IMR-90 (cell line): Measurements from ENCODE around the gene C19orf25.

Source experiments
- CEBPB ChIP-seq: IDR thresholded peaks from 2 replicates; pipeline ENCODE4 v1.6.1; 2012; ENCODE audit warnings: low read depth, low read length, improper control_type of control experiment
- MAFK ChIP-seq: IDR thresholded peaks from 2 replicates; pipeline ENCODE4 v1.6.1; 2012; ENCODE audit warnings: low read depth, low read length, improper control_type of control experiment
- TF ChIP-seq, protein P1 (sequence below): conservative IDR thresholded peaks from 2 replicates; pipeline ENCODE4 v1.5.1; 2012; ENCODE audit warnings: mild to moderate bottlenecking, low read depth, low read length, improper control_type of control experiment

DNA sequence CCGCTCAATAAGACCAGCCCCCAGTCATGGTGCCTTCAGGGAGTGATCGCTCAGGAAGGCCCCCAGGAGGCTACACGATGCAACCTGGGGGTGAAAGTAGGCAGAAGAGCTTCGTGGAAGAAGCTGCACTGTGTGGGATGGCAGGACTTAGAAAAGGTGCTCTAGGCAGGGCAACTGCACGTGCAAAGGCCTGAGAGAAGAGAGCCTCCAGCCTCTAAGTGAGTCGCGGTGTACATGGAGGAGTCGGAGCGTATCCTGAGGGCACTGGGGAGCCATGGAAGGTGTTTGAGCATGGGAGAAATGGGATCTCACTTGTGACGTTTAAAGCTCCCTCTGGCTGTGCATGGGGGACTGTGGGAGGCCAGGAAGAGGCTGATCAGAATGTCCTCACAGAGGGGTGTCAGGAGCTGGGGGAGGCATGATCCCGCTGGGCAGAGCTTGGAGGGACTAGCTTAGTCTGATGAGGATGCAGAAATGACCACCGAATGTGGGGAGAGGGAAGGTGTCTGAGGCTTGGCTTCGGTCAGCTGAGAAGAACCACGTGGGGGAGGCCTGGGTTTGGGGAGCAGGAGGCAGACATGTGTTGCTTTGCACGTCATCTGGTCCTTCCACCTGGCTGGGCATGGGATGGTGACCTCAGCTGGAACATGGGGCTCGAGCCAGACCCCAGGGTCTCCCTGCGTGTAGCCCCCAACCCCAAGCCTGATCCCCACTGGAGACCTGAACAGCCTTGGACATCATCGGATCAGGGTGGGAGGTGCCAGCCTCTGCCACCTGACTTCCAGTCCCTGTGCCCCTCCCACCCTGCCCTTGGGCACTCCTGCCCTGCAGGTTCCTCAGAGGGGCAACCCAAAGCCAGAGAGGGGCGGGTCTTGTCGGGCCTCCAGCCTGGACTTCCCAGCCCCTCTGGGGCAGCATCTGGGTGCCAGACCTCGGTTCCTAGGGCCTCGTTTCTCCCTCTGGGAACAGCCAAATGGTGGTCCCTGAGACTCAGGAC lies 28.0 kb downstream of the C19orf25 start:
- TF ChIP-seq, protein P1, sequence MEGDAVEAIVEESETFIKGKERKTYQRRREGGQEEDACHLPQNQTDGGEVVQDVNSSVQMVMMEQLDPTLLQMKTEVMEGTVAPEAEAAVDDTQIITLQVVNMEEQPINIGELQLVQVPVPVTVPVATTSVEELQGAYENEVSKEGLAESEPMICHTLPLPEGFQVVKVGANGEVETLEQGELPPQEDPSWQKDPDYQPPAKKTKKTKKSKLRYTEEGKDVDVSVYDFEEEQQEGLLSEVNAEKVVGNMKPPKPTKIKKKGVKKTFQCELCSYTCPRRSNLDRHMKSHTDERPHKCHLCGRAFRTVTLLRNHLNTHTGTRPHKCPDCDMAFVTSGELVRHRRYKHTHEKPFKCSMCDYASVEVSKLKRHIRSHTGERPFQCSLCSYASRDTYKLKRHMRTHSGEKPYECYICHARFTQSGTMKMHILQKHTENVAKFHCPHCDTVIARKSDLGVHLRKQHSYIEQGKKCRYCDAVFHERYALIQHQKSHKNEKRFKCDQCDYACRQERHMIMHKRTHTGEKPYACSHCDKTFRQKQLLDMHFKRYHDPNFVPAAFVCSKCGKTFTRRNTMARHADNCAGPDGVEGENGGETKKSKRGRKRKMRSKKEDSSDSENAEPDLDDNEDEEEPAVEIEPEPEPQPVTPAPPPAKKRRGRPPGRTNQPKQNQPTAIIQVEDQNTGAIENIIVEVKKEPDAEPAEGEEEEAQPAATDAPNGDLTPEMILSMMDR = no peak
- TF ChIP-seq MAFK (no peak), CEBPB (no peak)
